Stomach smooth muscle (tissue), 2 donors: Measurements from ENCODE around the gene ZDHHC16.

Experiments
- H3K27ac ChIP-seq: one replicate; pipeline ENCODE4 v1.7.0; 2013; ENCODE audit warnings: mild to moderate bottlenecking, low read length, inconsistent platforms
- H3K27me3 ChIP-seq, 2 donors: one replicate each; pipeline ENCODE4 v1.7.0; 2013; ENCODE audit warnings: low read length in 2 of 2; ENCODE audit not compliant: insufficient read depth in 2 of 2, control insufficient read depth in 1 of 2
- H3K36me3 ChIP-seq, 2 donors: one replicate each; pipeline ENCODE4 v1.7.0; 2013; ENCODE audit warnings: low read length in 2 of 2; ENCODE audit not compliant: control insufficient read depth in 2 of 2, insufficient read depth in 2 of 2
- H3K4me1 ChIP-seq: one replicate; pipeline ENCODE4 v1.7.0; 2013; ENCODE audit warnings: low read length; ENCODE audit not compliant: control insufficient read depth, insufficient read depth
- H3K4me3 ChIP-seq, 2 donors: one replicate each; pipeline ENCODE4 v1.7.0; 2013; ENCODE audit warnings: low read length in 2 of 2
- H3K9ac ChIP-seq, 2 donors: one replicate each; pipeline ENCODE4 v1.7.0; 2013; ENCODE audit warnings: low read length in 2 of 2, mild to moderate bottlenecking in 1 of 2
- H3K9me3 ChIP-seq, 2 donors: one replicate each; pipeline ENCODE4 v1.7.0; 2013; ENCODE audit warnings: low read length in 2 of 2; ENCODE audit not compliant: control insufficient read depth in 2 of 2
- donor health status: healthy.
- donor health status: Pancreatic carcinoma.

Gene ZDHHC16

DNA sequence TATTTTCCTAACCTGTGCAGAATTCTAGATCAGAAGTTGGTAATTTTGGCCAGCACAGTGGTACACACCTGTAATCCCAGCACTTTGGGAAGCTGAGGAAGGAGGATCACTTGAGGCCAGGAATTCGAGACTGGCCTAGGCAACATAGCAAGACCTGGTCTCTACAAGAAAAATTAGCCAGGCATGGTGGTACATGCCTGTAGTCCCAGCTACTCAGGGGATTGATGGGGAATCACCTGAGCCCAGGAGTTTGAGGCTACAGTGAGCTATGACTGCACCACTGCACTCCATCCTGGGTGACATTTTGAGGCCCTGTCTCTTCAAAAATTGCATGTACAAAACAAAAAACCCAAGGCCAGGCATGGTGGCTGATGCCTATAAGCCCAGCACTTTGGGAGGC, 11.4 kb upstream of the ZDHHC16 start:
- Histone ChIP-seq H3K36me3 (peaks cover 40 to 53% of the 10 kb centered on the region in 2 donors), H3K9me3 (no peaks in the 10 kb centered on the region), H3K27me3 (no peaks in the 10 kb centered on the region), H3K4me3 (no peak overlapping the region), H3K9ac (no peak overlapping the region), H3K4me1 (no peaks in the 10 kb centered on the region), H3K27ac (no peak overlapping the region)

DNA sequence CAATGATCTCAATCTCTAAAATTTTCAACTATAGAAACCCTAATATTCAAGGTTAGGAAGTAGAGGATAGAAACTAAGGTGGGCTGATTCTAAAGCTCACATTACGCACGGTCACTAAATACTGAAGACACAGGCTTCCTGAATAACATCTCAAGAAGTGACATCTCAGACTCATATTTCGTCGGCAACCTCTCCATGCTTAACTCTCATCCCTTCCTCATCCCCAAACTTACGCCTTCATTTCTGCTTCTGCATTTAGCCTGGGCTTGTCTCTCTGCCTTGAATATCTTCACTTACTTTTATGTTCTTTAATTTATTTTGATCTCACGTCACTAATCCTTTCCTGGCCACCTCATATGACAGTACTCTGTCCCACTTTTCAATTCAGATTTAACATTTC, 10.8 kb upstream of the ZDHHC16 start:
- Histone ChIP-seq H3K4me3 (no peak overlapping the region), H3K4me1 (no peaks in the 10 kb centered on the region), H3K36me3 (peaks cover 39 to 52% of the 10 kb centered on the region in 2 donors), H3K9ac (no peak overlapping the region), H3K27me3 (no peaks in the 10 kb centered on the region), H3K9me3 (no peaks in the 10 kb centered on the region), H3K27ac (no peak overlapping the region)

DNA sequence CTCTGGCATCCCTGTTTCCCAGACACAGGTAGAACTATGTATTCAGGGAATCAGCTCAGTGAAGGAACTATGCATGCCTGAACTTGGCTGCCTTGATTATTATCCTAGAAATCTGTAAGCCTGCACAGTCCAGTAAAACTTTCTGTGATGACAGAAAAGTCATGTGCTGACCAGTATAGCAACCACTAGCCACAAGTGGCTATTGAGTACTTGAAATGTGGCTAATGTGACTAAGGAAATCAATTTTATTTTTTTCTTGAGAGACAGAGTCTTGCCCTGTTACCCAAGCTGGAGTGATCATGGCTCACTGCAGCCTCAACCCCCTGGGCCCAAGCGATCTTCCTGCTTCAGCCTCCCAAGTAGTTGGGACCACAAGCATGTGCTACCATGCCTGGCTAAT, 3.7 kb upstream of the ZDHHC16 start:
- Histone ChIP-seq H3K9me3 (no peaks in the 10 kb centered on the region), H3K9ac (no peak overlapping the region), H3K27ac (no peak overlapping the region), H3K27me3 (no peaks in the 10 kb centered on the region), H3K4me1 (peaks cover 18% of the 10 kb centered on the region), H3K4me3 (no peak overlapping the region), H3K36me3 (peaks cover 7 to 23% of the 10 kb centered on the region in 2 donors)

GRCh38 chr10:97444212-97444611, 1.8 kb upstream of the ZDHHC16 start:
- no peak overlapping the region for H3K4me3 ChIP-seq
- peaks cover 23% of the 10 kb centered on the region for H3K4me1 ChIP-seq
- H3K27ac ChIP-seq = no peak overlapping the region
- H3K36me3 ChIP-seq = peaks cover 7 to 17% of the 10 kb centered on the region in 2 donors
- H3K9me3 ChIP-seq = no peaks in the 10 kb centered on the region
- no peaks in the 10 kb centered on the region for H3K27me3 ChIP-seq
- H3K9ac ChIP-seq = no peak overlapping the region

DNA sequence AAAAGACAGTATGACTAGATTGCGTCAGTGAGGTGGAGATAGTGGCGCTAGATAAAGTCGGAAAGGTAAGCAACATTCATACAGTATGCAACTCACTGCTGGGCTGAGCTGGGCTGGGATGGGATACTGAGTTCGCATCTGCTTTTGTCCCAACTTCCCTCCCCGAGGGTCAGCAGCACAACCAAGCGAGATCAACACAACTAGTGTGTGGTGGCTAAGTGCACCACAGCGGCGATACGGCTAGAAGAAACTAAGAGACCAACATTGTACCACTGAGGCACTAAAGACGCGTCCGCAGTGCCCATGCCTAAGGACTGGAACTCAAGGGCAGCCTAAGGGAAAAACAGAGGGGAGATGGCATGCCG, 636 bp upstream of the ZDHHC16 start:
- H3K36me3 ChIP-seq = peaks cover 7 to 13% of the 10 kb centered on the region in 2 donors
- no peak overlapping the region for H3K27ac ChIP-seq
- no peaks in the 10 kb centered on the region for H3K27me3 ChIP-seq
- peaks cover 23% of the 10 kb centered on the region for H3K4me1 ChIP-seq
- H3K9ac ChIP-seq = peak overlapping the region; percentile 56 to 79
- H3K9me3 ChIP-seq = no peaks in the 10 kb centered on the region
- peak overlapping the region; percentile 88 to 97 for H3K4me3 ChIP-seq

- no peaks in the 10 kb centered on the region for H3K9me3 ChIP-seq
- H3K27ac ChIP-seq = no peak overlapping the region
- H3K36me3 ChIP-seq = peaks cover 19 to 21% of the 10 kb centered on the region in 2 donors
- no peak overlapping the region for H3K4me3 ChIP-seq
- no peaks in the 10 kb centered on the region for H3K27me3 ChIP-seq
- H3K4me1 ChIP-seq = peaks cover 32% of the 10 kb centered on the region
- no peak overlapping the region for H3K9ac ChIP-seq
Observed at GRCh38 chr10:97450828-97451227, 4.9 kb downstream of the ZDHHC16 start.

- H3K9me3 ChIP-seq = no peaks in the 10 kb centered on the region
Observed at GRCh38 chr10:97451605-97452004, 5.6 kb downstream of the ZDHHC16 start.

GRCh38 chr10:97452352-97452751, 6.4 kb downstream of the ZDHHC16 start:
- H3K36me3 ChIP-seq = peaks cover 28 to 35% of the 10 kb centered on the region in 2 donors
- H3K9me3 ChIP-seq = no peaks in the 10 kb centered on the region
- H3K9ac ChIP-seq = no peak overlapping the region
- H3K4me3 ChIP-seq = no peak overlapping the region
- H3K27ac ChIP-seq = no peak overlapping the region
- no peaks in the 10 kb centered on the region for H3K27me3 ChIP-seq
- peaks cover 20% of the 10 kb centered on the region for H3K4me1 ChIP-seq

More at GRCh38 chr10:97451605-97452004, 5.6 kb downstream of the ZDHHC16 start:
- Histone ChIP-seq H3K4me1 (peaks cover 27% of the 10 kb centered on the region), H3K27me3 (no peaks in the 10 kb centered on the region), H3K36me3 (peaks cover 22 to 28% of the 10 kb centered on the region in 2 donors), H3K4me3 (no peak overlapping the region), H3K9ac (no peak overlapping the region), H3K27ac (no peak overlapping the region)

DNA sequence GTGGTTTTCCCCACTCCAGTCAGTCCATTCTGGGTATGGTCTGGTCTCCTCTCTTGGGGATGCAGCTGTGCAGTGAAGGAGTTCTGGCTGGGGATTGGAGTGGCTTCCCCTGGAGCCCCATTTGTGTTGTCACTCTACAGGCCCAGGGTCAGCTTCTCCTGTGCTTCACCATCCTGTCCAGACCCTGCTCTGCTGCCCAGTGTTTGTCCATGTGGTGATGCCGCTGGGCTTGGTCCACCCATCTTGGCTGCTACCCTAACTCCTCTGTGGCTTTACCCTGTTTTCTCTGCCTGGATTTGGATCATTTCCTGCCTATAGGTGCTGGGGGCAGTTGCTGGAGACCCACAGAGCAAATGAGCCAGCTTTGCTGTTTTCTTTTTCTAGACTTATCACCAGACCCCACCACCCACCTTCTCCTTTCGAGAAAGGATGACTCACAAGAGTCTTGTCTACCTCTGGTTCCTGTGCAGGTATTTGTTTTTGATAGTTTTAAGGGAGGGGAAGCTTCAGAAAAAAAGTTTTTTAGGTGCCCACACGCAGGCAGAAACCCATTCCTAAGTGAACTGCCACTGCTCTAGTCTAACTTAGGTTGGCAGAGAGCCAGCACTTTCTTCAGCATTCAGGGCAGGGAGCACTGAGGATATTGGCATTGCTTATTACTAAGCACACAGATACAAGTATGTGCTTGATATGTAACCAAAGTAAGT, 8.5 kb downstream of the ZDHHC16 start:
- Histone ChIP-seq H3K4me1 (peaks cover 15% of the 10 kb centered on the region), H3K9me3 (no peaks in the 10 kb centered on the region), H3K27me3 (no peaks in the 10 kb centered on the region), H3K4me3 (no peak overlapping the region), H3K9ac (no peak overlapping the region), H3K36me3 (peaks cover 43 to 49% of the 10 kb centered on the region in 2 donors), H3K27ac (peak overlapping the region; percentile 31)

DNA sequence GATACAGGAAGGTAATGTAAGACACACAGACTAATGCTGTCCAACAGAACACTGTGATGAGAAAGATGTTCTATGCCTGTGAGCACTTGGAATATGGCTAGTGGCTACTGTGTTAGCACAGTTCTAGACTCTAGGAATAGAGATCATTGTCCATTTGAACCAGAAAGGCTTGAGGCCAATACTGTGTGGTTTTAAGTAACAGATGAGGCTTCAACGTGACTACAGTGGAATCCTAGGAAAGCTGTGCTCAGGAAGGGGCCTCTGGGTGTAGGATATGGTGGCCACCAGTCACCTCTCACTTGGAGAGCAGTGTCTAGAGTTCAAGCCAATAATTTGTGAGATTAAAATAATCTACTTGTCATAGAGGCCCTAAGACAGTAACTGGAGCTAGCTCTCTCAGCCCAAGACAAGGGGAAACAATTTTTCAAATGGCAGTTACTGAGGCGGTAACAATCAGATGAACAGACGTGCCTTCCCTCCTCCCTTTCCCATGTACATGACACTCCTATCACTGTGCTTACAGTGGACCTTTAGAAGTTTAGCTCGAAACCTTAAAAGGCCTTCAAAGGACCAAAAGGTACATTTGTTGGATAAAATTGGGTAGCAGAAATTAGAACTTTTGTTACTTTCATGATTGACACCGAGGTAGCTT, 10.2 kb downstream of the ZDHHC16 start:
- Histone ChIP-seq H3K9ac (no peak overlapping the region), H3K4me1 (peaks cover 17% of the 10 kb centered on the region), H3K36me3 (peaks cover 52 to 60% of the 10 kb centered on the region in 2 donors), H3K27me3 (no peaks in the 10 kb centered on the region), H3K9me3 (no peaks in the 10 kb centered on the region), H3K4me3 (no peak overlapping the region), H3K27ac (no peak overlapping the region)

DNA sequence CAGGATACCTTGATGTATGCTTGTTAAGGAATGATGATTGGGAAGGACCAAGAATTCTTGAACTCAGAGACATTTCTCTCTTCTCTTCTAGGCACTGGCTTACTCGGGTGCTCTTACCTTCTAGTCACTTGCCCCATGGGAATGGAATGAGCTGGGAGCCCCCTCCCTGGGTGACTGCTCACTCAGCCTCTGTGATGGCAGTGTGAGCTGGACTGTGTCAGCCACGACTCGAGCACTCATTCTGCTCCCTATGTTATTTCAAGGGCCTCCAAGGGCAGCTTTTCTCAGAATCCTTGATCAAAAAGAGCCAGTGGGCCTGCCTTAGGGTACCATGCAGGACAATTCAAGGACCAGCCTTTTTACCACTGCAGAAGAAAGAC, 10.7 kb downstream of the ZDHHC16 start:
- Histone ChIP-seq H3K9ac (no peak overlapping the region), H3K9me3 (no peaks in the 10 kb centered on the region), H3K4me1 (peaks cover 19% of the 10 kb centered on the region), H3K27me3 (no peaks in the 10 kb centered on the region), H3K36me3 (peaks cover 57 to 64% of the 10 kb centered on the region in 2 donors), H3K4me3 (no peak overlapping the region), H3K27ac (peak overlapping the region; percentile 11)
